HuH-7 (cell line): Measurements from ENCODE around the gene KDM4C.

Experiments
- DNase-seq: peaks from one replicate; pipeline ENCODE4 v3.0.0; 2011; ENCODE audit warnings: low spot score

The KDM4C gene

DNA sequence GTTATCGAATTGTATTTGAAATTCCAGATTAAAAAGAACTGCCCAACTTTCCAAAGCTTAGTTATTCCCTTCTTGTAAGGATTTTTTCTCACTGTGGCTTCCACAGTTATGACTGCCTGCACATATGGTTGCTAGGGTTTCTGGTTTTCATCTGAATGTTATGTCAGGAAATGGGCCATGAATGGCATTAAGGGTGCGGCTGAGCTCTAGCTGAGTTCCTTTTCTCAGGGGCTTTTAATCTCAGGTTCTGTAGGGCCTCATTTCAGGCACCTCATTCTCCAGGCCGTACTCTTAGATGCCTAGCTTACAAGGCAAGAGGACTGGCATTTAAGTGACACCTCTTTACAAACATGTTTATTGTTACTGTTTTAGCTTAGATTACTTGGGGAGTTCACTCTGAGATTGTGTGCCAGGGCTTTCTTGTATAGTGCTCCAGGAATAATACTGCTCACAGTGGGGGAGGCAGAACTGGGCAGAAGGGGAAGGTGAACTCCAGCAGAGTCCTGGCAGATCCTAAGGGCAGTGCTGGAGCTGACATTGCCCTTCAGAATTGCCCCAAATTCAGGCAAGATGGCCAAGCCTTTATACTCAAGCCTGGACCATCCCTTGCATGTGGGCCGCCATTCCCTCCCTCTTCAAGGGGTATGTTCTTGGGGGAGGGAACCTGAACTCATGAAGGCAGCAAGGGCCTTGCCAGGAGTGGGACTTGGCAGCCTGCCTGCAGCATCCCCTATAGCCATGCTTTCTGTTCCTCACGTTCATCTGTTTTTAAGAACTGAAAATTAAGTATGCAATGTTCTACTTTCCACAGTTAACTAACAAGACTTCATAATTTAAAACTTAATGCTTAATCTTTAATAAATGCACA, 111.5 kb downstream of the KDM4C start:
- no peak for DNase-seq

GRCh38 chr9:6870149-6870548, 112.4 kb downstream of the KDM4C start:
- no peak for DNase-seq

DNA sequence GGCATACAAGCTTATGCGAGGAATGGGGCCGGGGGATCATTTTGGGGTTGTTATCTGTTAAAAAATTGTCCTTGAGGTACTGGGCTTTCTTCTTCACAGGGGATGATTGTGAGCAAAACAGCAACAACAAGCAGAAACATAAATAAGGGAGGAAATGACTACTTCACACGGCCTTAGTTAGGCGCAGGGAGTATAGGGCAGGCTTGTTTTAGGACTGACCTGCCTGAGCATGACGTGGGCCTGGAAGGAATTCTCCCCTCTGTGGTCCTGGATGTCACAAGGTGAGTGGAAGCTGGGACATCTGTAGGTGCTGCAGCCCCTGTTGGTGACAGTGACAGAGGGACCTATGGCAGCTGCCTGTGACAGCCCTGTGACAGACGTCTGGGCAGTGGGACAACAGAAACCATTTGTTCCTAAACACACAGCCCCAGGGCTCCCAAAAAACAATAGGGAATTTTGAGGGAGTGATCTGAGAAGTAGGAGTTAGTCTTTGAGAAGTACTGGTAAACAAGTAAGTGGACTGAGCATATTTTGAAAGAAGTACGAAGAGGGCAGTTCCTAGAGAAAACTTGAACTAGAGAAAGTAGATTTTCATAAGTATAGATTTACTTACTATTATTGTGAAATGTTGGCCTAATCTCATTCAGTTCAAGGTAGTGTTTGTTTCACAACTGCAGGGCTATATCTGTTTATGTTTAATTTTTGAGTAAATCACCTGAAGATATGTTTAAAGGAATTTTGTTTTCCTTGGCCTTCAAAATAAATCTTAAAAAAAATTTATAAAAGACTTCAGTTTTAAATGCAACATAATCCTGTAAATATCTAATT, 113.1 kb downstream of the KDM4C start:
- DNase-seq, result no peak

GRCh38 chr9:6873857-6874256, 116.1 kb downstream of the KDM4C start:
- DNase-seq, result no peak

GRCh38 chr9:6876195-6876894, 118.6 kb downstream of the KDM4C start:
- DNase-seq, result no peak

DNA sequence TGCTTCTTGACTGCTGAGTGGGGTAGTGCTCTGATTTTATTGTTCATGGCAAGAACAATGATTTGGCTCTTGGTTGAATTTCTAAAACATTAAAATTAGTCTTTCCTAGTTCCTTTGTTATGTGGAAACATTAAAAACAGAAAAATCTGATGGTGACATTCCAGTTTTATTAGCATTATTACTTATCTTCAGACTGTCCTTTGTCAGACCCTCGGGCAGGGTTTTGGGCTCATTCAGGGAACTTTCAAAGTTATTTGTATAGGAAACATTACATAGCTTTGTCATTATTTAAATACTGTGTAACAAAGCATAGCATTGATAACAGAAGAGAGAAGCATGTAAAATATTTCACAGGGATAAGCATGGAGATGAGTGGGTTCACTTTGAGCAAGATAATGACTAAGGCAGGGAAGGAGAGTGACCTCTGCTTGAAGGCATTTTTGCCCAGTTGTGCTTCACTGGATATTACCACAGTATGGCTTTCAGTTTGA, 119.9 kb downstream of the KDM4C start:
- DNase-seq, result no peak

DNA sequence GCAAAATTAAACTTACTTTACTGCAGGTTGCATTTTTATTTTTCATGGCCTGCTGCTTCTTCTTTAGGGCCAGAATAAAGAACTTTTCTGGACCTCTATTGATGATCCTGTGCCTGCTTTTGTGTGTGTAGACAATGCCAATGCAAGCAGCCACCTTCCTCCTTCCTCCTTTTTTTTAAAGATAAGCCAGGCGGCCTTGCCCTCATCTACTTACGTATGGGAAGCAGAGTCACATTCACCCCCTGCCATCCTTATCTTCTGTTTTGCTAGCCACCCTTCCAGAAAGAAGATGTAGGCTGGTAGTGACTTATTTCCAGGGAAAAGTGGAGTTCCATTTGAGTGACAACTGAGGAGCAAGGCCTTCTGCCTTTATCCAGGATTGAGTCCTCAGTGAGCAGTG, 122.9 kb downstream of the KDM4C start:
- no peak for DNase-seq

- no peak for DNase-seq
Observed at GRCh38 chr9:6884101-6884500, 126.3 kb downstream of the KDM4C start.

DNA sequence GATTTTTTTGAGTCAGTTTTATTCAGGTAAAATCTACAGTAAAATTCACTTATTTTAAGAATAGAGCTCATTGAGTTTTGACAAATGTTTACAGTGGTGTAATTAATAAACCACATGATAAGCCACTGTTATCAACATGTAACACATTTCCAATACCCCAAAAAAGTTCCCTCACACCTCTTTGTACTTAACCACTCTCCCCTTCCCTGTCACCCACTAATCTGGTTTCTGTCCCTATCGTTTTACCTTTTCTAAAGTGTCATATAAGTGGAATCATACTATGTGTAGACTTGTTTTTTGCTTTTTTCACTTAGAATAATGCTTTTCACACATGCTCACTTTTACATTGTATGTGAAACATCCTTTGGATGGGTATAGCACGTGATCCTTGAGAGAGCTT, 127.2 kb downstream of the KDM4C start:
- DNase-seq, result no peak

DNA sequence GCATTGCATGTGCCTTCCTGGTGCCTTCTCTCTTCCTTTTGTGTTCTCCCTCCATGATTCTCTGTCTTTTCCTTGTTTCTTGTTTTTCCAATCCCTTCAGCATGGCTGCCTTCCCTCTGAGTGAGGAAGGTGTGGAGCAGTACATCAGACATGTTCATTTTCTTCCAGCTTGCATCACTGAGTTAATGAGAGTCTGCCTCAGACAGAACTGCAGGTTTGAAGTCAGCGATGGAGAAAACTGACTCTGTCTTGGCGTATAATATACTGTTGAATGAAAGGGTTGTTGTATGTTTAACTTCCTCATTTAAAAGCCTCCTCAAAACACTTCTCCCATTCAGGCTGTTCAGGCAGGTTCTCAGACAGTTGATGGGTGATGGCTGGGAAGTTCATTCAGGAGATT, 129.3 kb downstream of the KDM4C start:
- DNase-seq, result no peak

DNA sequence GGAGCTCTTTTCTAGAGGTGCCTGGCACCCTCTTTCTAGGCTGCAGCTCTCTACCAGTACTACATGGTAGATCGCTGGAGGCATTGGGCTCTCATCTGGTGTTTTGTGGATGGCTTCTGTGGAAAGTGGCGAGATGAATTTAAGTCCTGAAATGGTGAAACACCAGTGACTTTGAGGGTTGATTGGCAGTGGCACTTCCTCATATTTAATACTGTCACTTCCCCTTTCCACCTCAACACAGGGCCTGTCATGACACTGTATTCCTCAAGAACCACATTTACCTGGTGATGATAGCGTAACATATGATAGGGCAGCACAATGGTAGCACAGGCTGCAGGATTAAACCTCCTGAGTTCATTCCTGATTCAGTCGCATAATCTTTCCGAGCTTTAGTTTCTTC, 132.1 kb downstream of the KDM4C start:
- no peak for DNase-seq

- no peak for DNase-seq
Observed at GRCh38 chr9:6893350-6894131, 135.8 kb downstream of the KDM4C start.

DNA sequence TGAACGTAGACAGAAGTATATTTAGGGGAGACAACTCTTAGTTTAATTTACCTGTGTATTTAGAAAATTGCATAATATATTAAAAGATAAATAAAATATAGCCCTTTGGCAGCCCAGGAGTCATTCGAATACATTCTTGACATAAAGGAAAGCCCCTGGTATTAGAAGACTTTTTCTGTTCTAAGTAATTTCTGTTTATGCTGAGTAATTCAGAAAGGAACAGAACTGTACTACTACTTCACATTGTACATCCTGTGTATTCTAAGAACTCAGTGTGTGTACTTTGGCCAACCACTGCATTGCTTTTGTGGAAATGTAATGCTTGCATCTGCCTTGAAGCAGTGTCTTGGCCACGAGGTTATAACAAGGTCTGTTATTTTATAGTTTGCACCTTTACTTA, 136.4 kb downstream of the KDM4C start:
- DNase-seq, result no peak

GRCh38 chr9:6895754-6896153, 138.0 kb downstream of the KDM4C start:
- DNase-seq, result no peak

DNA sequence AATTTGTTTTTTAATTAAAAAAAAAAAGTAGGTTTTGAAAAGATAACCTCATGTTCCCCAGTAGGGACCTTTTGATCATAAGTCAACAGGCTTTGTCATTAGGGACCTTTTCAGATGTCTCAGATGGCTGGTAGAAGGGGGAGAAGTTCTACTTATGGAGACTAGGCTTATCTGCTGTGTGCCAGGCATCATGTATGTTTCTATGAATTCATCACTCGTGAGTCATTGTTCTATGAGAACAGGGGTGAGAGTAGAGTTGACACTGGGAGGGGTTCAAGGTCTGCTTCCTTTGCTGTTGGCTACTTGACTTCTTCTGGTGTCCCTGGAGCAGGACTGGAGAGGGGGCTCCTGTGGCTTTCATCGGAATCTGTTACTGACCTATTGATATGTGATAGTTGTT, 138.8 kb downstream of the KDM4C start:
- no peak for DNase-seq

DNA sequence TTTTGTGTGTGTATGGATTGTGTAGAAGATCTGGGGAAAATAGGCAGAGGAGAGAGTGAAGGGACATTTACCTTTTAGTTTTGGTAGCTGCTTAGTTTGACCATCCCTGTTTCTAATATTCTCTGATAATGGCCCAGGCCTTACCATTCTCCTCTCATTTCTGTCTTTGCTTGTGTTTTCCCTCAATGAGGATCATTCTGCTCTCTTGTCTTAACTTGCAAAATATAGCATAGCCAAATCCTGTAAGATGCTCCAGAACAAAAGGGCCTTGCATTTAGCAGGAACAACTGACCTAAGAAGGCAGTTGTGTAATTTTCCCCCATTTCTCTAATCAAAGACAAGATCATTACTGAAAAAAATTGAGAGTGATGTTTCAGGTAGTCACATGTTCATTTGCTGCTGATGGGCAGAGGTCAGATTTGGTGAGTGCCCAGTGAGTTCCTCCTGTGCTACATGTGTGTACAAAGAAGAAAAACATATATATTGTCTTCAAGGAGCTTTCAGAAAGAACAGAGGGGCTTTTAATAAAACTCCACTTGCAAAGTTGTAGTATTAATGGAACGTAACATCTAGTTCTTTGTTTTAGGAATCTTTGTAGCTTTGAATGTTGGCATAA, 139.5 kb downstream of the KDM4C start:
- no peak for DNase-seq

- no peak for DNase-seq
Observed at GRCh38 chr9:6897898-6898302, 140.1 kb downstream of the KDM4C start.

DNA sequence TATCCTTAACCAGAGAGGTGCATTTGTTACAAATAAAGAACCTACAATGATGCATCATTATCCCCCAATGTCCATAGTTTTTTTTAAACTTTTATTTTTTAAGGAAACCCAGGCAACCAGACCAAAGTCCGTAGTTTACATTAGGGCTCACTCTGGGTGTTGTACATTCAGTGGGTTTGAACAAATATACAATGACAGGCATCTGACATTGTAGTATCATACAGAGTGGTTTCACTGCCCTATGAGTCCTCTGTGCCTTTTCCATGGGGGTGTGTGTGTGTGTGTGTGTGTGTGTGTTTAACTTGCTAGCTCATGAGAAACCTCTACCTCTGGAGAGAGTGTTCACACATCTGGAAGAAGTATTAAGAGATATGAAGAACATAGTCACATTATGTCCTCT, 141.5 kb downstream of the KDM4C start:
- no peak for DNase-seq

DNA sequence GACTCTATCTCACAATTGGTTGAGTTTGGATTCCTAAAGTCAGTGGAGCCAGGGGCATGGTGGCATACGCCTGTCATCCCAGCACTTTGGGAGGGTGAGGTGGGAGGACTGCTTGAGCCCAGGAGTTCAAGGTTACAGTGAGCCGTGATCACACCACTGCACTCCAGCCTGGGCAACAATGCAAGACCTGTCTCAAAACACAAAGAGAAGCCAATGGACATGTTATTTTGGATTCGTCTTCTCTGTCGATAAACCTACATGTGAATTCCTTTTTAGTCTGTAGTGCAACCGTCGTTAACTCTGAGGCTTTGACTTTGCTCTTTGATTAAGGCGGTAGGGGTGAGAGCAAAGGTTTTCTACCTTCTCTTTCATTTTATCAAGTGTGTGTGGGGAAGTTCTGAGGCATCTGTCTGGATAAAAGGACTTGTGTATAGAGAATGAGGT, 142.7 kb downstream of the KDM4C start:
- DNase-seq, result no peak

- DNase-seq, result no peak
Observed at GRCh38 chr9:6901180-6901579, 143.4 kb downstream of the KDM4C start.

- DNase-seq, result no peak
Observed at GRCh38 chr9:6902423-6902822, 144.7 kb downstream of the KDM4C start.
